KMS-11 (cell line): Measurements from ENCODE around the gene CLTRN.

Source experiments
- H2AFZ ChIP-seq: fragments of 200-600 bp; sonication (generic); 2 replicates; pipeline ENCODE4 v1.6.1; 2016; ENCODE audit warnings: antibody characterized with exemption, mixed run types, low read depth
- H3K27ac ChIP-seq: fragments of 200-600 bp; sonication (generic); 2 replicates; pipeline ENCODE4 v1.6.1; 2016; ENCODE audit warnings: mild to moderate bottlenecking, mixed run types
- H3K27me3 ChIP-seq: fragments of 200-600 bp; sonication (generic); 2 replicates; pipeline ENCODE4 v1.6.1; 2017; ENCODE audit warnings: mild to moderate bottlenecking, low read depth, mixed run types, moderate library complexity; ENCODE audit not compliant: insufficient read depth
- H3K36me3 ChIP-seq: fragments of 200-600 bp; sonication (generic); 2 replicates; pipeline ENCODE4 v1.6.1; 2017; ENCODE audit warnings: mild to moderate bottlenecking, mixed run types; ENCODE audit not compliant: insufficient read depth
- H3K4me1 ChIP-seq: fragments of 200-600 bp; sonication (generic); 2 replicates; pipeline ENCODE4 v1.6.1; 2016; ENCODE audit warnings: mild to moderate bottlenecking, low read depth, mixed run types; ENCODE audit not compliant: poor library complexity, severe bottlenecking
- H3K4me2 ChIP-seq: fragments of 200-600 bp; sonication (generic); 2 replicates; pipeline ENCODE4 v1.7.0; 2016; ENCODE audit warnings: mild to moderate bottlenecking, mixed run types
- H3K4me3 ChIP-seq: fragments of 200-600 bp; sonication (generic); IDR thresholded peaks from 2 replicates; pipeline ENCODE4 v1.6.1; 2017; ENCODE audit warnings: low read depth, low read length, mixed read lengths; ENCODE audit not compliant: insufficient read depth
- H3K79me2 ChIP-seq: fragments of 200-600 bp; sonication (generic); 2 replicates; pipeline ENCODE4 v1.6.1; 2016; ENCODE audit warnings: low read depth, mixed run types; ENCODE audit not compliant: insufficient read depth
- H3K9ac ChIP-seq: fragments of 200-600 bp; sonication (generic); 2 replicates; pipeline ENCODE4 v1.6.1; 2016; ENCODE audit warnings: mild to moderate bottlenecking, mixed run types
- H4K20me1 ChIP-seq: fragments of 200-600 bp; sonication (generic); 2 replicates; pipeline ENCODE4 v1.6.1; 2016; ENCODE audit warnings: mild to moderate bottlenecking, mixed run types; ENCODE audit not compliant: insufficient read depth
- TF ChIP-seq, protein P1 (sequence below): fragments of 200-600 bp; sonication (generic); conservative IDR thresholded peaks from 2 replicates; pipeline ENCODE4 v1.6.1; 2017; ENCODE audit warnings: low read depth, mild to moderate bottlenecking, antibody characterized with exemption, low read length, moderate library complexity, mixed read lengths

CLTRN gene

DNA sequence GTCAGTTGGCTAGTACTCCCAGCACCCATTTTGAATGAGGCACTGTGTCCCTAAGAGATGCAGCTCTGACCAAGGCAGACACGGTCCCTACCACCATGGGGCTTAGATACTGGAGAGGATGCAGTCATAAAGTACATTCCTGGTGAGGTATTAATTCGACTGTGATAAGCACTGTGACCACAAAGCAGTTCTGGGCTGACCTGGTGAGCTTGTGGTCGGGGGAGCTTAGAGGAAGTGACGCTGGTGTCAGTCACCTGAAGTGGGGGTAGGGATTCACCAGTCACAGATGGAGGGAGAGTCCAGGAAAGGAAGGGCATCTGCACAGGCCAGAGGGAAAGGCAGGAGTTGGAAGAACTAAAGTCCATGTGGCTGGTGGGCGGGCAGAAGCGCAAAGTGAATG is 15.8 kb upstream of the CLTRN start:
- Histone ChIP-seq H3K4me1 (peaks cover 33% of the 10 kb centered on the region), H3K9ac (no peak overlapping the region), H3K36me3 (no peaks in the 10 kb centered on the region), H3K27me3 (no peaks in the 10 kb centered on the region), H4K20me1 (no peaks in the 10 kb centered on the region), H3K4me2 (no peak overlapping the region), H2AFZ (no peak overlapping the region), H3K79me2 (peaks cover 25% of the 10 kb centered on the region), H3K4me3 (no peak overlapping the region), H3K27ac (no peak overlapping the region)
- TF ChIP-seq, protein P1, sequence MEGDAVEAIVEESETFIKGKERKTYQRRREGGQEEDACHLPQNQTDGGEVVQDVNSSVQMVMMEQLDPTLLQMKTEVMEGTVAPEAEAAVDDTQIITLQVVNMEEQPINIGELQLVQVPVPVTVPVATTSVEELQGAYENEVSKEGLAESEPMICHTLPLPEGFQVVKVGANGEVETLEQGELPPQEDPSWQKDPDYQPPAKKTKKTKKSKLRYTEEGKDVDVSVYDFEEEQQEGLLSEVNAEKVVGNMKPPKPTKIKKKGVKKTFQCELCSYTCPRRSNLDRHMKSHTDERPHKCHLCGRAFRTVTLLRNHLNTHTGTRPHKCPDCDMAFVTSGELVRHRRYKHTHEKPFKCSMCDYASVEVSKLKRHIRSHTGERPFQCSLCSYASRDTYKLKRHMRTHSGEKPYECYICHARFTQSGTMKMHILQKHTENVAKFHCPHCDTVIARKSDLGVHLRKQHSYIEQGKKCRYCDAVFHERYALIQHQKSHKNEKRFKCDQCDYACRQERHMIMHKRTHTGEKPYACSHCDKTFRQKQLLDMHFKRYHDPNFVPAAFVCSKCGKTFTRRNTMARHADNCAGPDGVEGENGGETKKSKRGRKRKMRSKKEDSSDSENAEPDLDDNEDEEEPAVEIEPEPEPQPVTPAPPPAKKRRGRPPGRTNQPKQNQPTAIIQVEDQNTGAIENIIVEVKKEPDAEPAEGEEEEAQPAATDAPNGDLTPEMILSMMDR = no peak

DNA sequence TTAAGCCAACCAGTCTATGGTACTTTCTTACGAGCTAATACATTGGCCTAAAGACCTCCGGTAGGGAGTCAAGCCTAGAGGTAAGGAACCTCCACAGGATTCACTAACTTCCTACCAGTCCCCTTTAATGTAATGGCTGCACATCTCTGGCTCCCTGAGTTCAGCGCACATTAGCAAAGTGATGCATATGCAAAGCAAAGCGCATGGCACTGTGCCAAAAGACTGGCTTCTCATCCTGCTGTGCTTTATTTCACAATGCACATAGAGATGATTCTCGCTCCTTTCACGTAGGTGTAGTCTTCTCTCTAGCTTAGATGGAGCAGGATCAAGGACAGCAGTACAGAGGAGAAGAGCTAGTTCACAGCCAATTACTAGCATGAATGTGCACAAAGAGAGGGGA is 14.6 kb upstream of the CLTRN start:
- Histone ChIP-seq H3K79me2 (peaks cover 25% of the 10 kb centered on the region), H3K4me3 (no peak overlapping the region), H2AFZ (no peak overlapping the region), H3K27me3 (no peaks in the 10 kb centered on the region), H3K4me2 (no peak overlapping the region), H4K20me1 (no peaks in the 10 kb centered on the region), H3K4me1 (peaks cover 33% of the 10 kb centered on the region), H3K36me3 (no peaks in the 10 kb centered on the region), H3K27ac (no peak overlapping the region), H3K9ac (no peak overlapping the region)
- TF ChIP-seq, protein P1 = no peak

DNA sequence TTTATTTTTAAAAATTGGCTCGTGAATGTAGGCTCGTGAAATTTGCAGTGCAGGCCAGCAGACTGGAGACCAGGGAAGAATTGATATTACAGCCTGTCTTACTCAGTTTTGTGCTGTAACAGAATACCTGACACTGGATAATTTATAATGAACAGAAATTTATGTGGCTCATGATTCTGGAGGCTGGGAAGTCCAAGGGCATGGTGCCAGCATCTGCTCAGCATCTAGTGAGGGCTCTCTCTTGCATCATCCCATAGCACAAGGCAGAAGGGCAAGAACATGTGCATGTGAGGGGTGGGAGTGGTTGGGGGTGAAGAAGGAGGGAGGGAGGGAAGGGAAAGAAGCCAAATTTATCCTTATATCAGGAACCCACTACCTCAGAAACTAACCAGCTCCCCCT is 13.7 kb upstream of the CLTRN start:
- Histone ChIP-seq H3K4me1 (peaks cover 38% of the 10 kb centered on the region), H3K4me3 (no peak overlapping the region), H3K27me3 (no peaks in the 10 kb centered on the region), H3K9ac (no peak overlapping the region), H3K4me2 (no peak overlapping the region), H3K27ac (no peak overlapping the region), H2AFZ (no peak overlapping the region), H4K20me1 (no peaks in the 10 kb centered on the region), H3K36me3 (no peaks in the 10 kb centered on the region), H3K79me2 (peaks cover 25% of the 10 kb centered on the region)
- TF ChIP-seq, protein P1 = no peak

DNA sequence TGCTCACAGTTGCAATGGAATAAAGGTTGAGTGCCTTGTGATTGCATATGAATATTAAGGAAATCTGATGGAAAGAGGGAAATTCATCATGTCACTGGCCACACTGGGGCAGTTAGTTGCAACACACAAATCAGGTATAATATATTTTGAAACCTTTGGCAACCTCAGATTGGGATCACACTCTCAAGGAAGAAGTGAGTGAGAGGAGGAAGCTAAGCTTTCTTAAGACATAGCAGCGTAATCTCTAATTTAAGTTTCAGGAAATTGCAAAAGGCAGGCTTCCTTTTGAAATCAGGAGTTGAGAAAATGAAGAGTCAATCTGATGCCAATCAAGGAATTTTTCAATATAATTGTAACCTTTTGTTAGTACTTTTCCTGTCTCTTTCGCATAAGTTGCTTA is 12.3 kb upstream of the CLTRN start:
- H3K79me2 ChIP-seq = peaks cover 25% of the 10 kb centered on the region
- H3K27me3 ChIP-seq = no peaks in the 10 kb centered on the region
- TF ChIP-seq, protein P1 = no peak
- peaks cover 38% of the 10 kb centered on the region for H3K4me1 ChIP-seq
- H3K4me2 ChIP-seq = peak overlapping the region; percentile 67
- no peaks in the 10 kb centered on the region for H4K20me1 ChIP-seq
- H3K27ac ChIP-seq = no peak overlapping the region
- no peak overlapping the region for H3K4me3 ChIP-seq
- no peak overlapping the region for H2AFZ ChIP-seq
- no peak overlapping the region for H3K9ac ChIP-seq
- no peaks in the 10 kb centered on the region for H3K36me3 ChIP-seq
